ENCODE measurements around the gene SPTB.

SPTB gene

DNA sequence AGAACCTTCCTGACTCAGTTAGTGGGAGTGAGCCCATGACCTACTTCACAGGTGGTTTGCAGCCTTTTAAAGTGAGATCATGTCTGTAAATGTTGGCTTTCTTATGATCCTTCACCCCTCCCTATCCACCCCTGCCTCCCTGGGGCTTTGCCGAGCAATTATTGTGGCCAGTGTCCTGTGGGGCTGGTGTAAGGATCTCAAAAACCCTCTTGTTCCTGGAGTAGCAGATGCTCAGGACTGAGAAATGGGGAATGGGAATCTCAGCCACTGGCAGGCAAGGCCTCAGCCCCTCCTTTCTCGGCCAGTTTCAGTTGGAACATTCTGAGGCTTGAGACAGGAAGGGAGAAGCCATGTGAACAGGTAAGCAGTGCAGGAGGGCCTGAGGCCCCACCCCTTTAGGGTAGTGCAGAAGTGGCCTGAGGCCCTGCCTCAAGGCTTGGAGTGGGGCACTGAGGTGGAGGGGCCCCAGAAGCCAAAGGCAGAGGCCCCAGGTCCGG, 121.6 kb downstream of the SPTB start:
- TF ChIP-seq ZNF175 (tag by site-specific recombination; IDR thresholded peaks at IDR 0.05) (no peak), SCRT2 (tag by site-specific recombination; IDR thresholded peaks at IDR 0.05) (0 out of 2 replicates have a peak, but pooled peaks have one; percentile 16), ZNF184 (tag by site-specific recombination; IDR thresholded peaks at IDR 0.05) (no peak), GLIS1 (tag by site-specific recombination; IDR thresholded peaks at IDR 0.05) (peak; percentile 39; the same call in 1 of the 2 replicates), ZIC2 (tag by site-specific recombination; IDR thresholded peaks at IDR 0.05) (peak; percentile 38; the same call in 1 of the 2 replicates)
- TF ChIP-seq, protein P1, sequence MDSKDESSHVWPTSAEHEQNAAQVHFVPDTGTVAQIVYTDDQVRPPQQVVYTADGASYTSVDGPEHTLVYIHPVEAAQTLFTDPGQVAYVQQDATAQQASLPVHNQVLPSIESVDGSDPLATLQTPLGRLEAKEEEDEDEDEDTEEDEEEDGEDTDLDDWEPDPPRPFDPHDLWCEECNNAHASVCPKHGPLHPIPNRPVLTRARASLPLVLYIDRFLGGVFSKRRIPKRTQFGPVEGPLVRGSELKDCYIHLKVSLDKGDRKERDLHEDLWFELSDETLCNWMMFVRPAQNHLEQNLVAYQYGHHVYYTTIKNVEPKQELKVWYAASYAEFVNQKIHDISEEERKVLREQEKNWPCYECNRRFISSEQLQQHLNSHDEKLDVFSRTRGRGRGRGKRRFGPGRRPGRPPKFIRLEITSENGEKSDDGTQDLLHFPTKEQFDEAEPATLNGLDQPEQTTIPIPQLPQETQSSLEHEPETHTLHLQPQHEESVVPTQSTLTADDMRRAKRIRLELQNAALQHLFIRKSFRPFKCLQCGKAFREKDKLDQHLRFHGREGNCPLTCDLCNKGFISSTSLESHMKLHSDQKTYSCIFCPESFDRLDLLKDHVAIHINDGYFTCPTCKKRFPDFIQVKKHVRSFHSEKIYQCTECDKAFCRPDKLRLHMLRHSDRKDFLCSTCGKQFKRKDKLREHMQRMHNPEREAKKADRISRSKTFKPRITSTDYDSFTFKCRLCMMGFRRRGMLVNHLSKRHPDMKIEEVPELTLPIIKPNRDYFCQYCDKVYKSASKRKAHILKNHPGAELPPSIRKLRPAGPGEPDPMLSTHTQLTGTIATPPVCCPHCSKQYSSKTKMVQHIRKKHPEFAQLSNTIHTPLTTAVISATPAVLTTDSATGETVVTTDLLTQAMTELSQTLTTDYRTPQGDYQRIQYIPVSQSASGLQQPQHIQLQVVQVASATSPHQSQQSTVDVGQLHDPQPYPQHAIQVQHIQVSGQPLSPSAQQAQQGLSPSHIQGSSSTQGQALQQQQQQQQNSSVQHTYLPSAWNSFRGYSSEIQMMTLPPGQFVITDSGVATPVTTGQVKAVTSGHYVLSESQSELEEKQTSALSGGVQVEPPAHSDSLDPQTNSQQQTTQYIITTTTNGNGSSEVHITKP (tag by site-specific recombination; IDR thresholded peaks at IDR 0.05) = peak; percentile 42; the same call in 1 of the 2 replicates
- TF ChIP-seq, protein P2, sequence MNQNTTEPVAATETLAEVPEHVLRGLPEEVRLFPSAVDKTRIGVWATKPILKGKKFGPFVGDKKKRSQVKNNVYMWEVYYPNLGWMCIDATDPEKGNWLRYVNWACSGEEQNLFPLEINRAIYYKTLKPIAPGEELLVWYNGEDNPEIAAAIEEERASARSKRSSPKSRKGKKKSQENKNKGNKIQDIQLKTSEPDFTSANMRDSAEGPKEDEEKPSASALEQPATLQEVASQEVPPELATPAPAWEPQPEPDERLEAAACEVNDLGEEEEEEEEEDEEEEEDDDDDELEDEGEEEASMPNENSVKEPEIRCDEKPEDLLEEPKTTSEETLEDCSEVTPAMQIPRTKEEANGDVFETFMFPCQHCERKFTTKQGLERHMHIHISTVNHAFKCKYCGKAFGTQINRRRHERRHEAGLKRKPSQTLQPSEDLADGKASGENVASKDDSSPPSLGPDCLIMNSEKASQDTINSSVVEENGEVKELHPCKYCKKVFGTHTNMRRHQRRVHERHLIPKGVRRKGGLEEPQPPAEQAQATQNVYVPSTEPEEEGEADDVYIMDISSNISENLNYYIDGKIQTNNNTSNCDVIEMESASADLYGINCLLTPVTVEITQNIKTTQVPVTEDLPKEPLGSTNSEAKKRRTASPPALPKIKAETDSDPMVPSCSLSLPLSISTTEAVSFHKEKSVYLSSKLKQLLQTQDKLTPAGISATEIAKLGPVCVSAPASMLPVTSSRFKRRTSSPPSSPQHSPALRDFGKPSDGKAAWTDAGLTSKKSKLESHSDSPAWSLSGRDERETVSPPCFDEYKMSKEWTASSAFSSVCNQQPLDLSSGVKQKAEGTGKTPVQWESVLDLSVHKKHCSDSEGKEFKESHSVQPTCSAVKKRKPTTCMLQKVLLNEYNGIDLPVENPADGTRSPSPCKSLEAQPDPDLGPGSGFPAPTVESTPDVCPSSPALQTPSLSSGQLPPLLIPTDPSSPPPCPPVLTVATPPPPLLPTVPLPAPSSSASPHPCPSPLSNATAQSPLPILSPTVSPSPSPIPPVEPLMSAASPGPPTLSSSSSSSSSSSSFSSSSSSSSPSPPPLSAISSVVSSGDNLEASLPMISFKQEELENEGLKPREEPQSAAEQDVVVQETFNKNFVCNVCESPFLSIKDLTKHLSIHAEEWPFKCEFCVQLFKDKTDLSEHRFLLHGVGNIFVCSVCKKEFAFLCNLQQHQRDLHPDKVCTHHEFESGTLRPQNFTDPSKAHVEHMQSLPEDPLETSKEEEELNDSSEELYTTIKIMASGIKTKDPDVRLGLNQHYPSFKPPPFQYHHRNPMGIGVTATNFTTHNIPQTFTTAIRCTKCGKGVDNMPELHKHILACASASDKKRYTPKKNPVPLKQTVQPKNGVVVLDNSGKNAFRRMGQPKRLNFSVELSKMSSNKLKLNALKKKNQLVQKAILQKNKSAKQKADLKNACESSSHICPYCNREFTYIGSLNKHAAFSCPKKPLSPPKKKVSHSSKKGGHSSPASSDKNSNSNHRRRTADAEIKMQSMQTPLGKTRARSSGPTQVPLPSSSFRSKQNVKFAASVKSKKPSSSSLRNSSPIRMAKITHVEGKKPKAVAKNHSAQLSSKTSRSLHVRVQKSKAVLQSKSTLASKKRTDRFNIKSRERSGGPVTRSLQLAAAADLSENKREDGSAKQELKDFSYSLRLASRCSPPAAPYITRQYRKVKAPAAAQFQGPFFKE (tag by site-specific recombination; IDR thresholded peaks at IDR 0.05; ENCODE audit: borderline replicate concordance) = no peak
- TF ChIP-seq, protein P3, sequence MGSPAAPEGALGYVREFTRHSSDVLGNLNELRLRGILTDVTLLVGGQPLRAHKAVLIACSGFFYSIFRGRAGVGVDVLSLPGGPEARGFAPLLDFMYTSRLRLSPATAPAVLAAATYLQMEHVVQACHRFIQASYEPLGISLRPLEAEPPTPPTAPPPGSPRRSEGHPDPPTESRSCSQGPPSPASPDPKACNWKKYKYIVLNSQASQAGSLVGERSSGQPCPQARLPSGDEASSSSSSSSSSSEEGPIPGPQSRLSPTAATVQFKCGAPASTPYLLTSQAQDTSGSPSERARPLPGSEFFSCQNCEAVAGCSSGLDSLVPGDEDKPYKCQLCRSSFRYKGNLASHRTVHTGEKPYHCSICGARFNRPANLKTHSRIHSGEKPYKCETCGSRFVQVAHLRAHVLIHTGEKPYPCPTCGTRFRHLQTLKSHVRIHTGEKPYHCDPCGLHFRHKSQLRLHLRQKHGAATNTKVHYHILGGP (tag by site-specific recombination; IDR thresholded peaks at IDR 0.05) = no peak
- Histone ChIP-seq H3K4me1 (ENCODE audit: control insufficient read depth, insufficient read depth, low read length) (peaks cover 29% of the 10 kb centered on the region), H3K4me3 (ENCODE audit: low read depth, low read length) (no peak overlapping the region), H3K9me3 (ENCODE audit: control insufficient read depth, insufficient read depth, low read depth, low read length) (no peaks in the 10 kb centered on the region), H3K27ac (ENCODE audit: extremely low read depth, low read depth, low read length) (no peak overlapping the region), H3K36me3 (ENCODE audit: control insufficient read depth in 2 of 2, insufficient read depth in 1 of 2, low read length in 2 of 2) (no peaks in the 10 kb centered on the region)
- ChIA-PET POLR2A (interaction anchor here (1.5 kb wide), 1 partner anchor 54 kb away, joined by 9 read pairs; the partner anchor contains the start of gene PLEKHG3), CTCF (interaction anchor here (0.6 to 5.4 kb wide), 5 partner anchors 33 to 212 kb away, joined by 3 to 93 read pairs (median 4); no protein-coding TSS in a partner anchor)

DNA sequence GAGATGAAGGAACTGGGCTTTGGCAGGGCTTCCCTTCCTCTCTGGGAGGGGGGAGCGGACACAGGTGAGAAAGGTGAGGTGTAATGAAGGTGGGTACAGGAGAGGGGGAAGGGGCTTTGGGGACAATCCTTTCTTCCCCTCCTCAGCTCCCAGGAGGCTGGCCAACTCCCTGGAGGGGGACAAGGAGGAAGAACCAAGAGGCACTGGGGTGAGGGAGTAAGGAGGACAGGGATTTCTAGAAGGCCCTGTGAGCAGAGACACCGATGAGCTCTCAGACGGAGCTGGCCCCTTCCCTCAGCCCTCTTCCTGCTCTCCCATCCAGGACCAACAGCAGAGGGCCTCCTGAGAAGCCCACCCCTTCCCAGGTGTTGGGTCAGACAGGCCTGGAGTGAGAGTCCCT, 122.1 kb downstream of the SPTB start:
- H3K4me1 ChIP-seq (ENCODE audit: control insufficient read depth, insufficient read depth, low read length) = peaks cover 28% of the 10 kb centered on the region
- no peak overlapping the region for H3K4me3 ChIP-seq (ENCODE audit: low read depth, low read length)
- no peak overlapping the region for H3K27ac ChIP-seq (ENCODE audit: extremely low read depth, low read depth, low read length)
- CTCF ChIA-PET = interaction anchor here (0.6 to 5.4 kb wide), 3 partner anchors 29 to 134 kb away, joined by 3 to 55 read pairs (median 3); no protein-coding TSS in a partner anchor
- POLR2A ChIA-PET = no interaction called here
- no peaks in the 10 kb centered on the region for H3K9me3 ChIP-seq (ENCODE audit: control insufficient read depth, insufficient read depth, low read depth, low read length)
- H3K36me3 ChIP-seq (ENCODE audit: control insufficient read depth in 2 of 2, insufficient read depth in 1 of 2, low read length in 2 of 2) = no peaks in the 10 kb centered on the region
- TF ChIP-seq, protein P4, sequence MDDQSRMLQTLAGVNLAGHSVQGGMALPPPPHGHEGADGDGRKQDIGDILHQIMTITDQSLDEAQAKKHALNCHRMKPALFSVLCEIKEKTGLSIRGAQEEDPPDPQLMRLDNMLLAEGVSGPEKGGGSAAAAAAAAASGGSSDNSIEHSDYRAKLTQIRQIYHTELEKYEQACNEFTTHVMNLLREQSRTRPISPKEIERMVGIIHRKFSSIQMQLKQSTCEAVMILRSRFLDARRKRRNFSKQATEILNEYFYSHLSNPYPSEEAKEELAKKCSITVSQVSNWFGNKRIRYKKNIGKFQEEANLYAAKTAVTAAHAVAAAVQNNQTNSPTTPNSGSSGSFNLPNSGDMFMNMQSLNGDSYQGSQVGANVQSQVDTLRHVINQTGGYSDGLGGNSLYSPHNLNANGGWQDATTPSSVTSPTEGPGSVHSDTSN (CRISPR knock-in tag; IDR thresholded peaks at IDR 0.05) = no peak
- TF ChIP-seq, protein P5, sequence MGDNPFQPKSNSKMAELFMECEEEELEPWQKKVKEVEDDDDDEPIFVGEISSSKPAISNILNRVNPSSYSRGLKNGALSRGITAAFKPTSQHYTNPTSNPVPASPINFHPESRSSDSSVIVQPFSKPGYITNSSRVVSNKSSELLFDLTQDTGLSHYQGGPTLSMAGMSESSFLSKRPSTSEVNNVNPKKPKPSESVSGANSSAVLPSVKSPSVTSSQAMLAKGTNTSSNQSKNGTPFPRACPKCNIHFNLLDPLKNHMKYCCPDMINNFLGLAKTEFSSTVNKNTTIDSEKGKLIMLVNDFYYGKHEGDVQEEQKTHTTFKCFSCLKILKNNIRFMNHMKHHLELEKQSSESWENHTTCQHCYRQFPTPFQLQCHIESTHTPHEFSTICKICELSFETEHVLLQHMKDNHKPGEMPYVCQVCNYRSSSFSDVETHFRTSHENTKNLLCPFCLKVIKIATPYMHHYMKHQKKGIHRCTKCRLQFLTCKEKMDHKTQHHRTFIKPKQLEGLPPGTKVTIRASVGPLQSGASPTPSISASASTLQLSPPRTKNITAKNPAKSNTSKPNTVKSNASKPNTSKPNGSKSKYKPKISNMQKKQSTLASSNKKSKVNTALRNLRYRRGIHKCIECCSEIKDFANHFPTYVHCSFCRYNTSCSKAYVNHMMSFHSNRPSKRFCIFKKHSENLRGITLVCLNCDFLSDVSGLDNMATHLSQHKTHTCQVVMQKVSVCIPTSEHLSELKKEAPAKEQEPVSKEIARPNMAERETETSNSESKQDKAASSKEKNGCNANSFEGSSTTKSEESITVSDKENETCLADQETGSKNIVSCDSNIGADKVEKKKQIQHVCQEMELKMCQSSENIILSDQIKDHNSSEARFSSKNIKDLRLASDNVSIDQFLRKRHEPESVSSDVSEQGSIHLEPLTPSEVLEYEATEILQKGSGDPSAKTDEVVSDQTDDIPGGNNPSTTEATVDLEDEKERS (tag by site-specific recombination; IDR thresholded peaks at IDR 0.05) = no peak
- TF ChIP-seq ZNF274 (IDR thresholded peaks at IDR 0.05; ENCODE audit: low read length) (no peak), ZNF274 (tag by site-specific recombination; IDR thresholded peaks at IDR 0.05; ENCODE audit: borderline replicate concordance) (no peak), ZNF843 (tag by site-specific recombination; IDR thresholded peaks at IDR 0.05) (no peak), ZNF146 (tag by site-specific recombination; IDR thresholded peaks at IDR 0.05) (no peak), ZNF544 (tag by site-specific recombination; IDR thresholded peaks at IDR 0.05) (no peak), ZNF426 (tag by site-specific recombination; IDR thresholded peaks at IDR 0.05) (no peak)
- TF ChIP-seq, protein P6, sequence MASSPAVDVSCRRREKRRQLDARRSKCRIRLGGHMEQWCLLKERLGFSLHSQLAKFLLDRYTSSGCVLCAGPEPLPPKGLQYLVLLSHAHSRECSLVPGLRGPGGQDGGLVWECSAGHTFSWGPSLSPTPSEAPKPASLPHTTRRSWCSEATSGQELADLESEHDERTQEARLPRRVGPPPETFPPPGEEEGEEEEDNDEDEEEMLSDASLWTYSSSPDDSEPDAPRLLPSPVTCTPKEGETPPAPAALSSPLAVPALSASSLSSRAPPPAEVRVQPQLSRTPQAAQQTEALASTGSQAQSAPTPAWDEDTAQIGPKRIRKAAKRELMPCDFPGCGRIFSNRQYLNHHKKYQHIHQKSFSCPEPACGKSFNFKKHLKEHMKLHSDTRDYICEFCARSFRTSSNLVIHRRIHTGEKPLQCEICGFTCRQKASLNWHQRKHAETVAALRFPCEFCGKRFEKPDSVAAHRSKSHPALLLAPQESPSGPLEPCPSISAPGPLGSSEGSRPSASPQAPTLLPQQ (tag by site-specific recombination; IDR thresholded peaks at IDR 0.05) = no peak

Data from HEK293 (cell line).